Mesothelial cell of epicardium (in vitro differentiated cells): Measurements from ENCODE around the gene GORAB. TPM values are rescaled to one million over a fixed set of nuclear protein-coding genes. Genes with fewer than 3 reads are reported as not detected.

Experiments
- DNase-seq, 2 experiments: peaks; one replicate each; pipeline ENCODE4 v3.0.0; 2021; ENCODE audit warnings: low spot score in 2 of 2; ENCODE audit not compliant: unreplicated experiment in 2 of 2
- H3K27ac Mint-ChIP-seq: 2 replicates; pipeline ENCODE4 v1.8.0; 2021; ENCODE audit warnings: mixed read lengths
- H3K27me3 Mint-ChIP-seq: 2 replicates; pipeline ENCODE4 v1.8.0; 2021; ENCODE audit warnings: low read depth, mixed read lengths
- H3K36me3 Mint-ChIP-seq: 2 replicates; pipeline ENCODE4 v1.8.0; 2021; ENCODE audit warnings: mixed read lengths
- H3K4me1 Mint-ChIP-seq: 2 replicates; pipeline ENCODE4 v1.8.0; 2021; ENCODE audit warnings: mixed read lengths
- H3K4me3 Mint-ChIP-seq: 2 replicates; pipeline ENCODE4 v1.8.0; 2021; ENCODE audit warnings: mild to moderate bottlenecking, moderate library complexity, mixed read lengths
- H3K9me3 Mint-ChIP-seq: 2 replicates; pipeline ENCODE4 v1.8.0; 2021; ENCODE audit warnings: mixed read lengths
- total RNA-seq: library from RNA; stranded (reverse); gene quantifications from 3 replicates; pipeline ENCODE4 v1.2.1, GENCODE V29; 2021
- TF ChIP-seq, protein P1 (sequence below): fragments of 200-600 bp; sonication (generic); IDR thresholded peaks from one replicate; pipeline ENCODE4 v1.5.0; 2021; ENCODE audit warnings: antibody characterized with exemption; ENCODE audit not compliant: unreplicated experiment

GORAB gene
- total RNA-seq, 1 donor from 2014 or later = 15.7 TPM

DNA sequence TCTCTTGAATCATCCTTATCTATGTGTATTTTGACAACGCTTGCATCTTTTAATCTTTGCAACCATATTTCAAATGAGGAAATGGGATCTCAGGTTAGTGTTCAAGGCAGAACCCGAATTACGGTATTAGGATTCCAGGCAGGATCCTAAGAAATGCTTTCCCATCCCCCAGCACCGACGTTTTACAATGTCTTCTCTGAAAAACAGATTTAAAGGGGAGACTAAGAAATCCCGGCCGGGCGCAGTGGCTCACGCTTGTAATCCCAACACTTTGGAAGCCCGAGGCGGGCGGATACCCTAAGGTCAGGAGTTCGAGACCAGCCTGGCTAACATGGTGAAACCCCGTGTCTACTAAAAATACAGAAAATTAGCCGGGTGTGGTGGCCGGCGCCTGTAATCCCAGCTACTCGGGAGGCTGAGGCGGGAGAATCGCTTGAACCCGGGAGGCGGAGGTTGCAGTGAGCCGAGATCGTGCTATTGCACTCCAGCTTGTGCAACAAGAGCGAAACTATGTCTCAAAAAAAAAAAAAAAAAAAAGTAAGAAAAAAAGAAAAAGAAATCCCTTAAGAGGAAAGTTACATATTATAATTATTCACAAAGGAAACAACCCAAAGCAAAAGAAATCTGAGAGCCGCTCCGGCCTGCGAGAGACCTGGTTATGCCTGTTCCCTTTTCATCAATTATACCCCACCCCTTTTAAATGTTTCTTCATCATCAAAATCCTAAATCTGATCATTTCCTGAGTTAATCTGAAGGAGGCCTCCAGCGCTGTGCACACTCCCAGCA, 801 bp upstream of the GORAB start:
- Mint-ChIP-seq H3K27ac (no peak overlapping the region), H3K9me3 (no peaks in the 10 kb centered on the region), H3K36me3 (no peaks in the 10 kb centered on the region), H3K4me1 (no peaks in the 10 kb centered on the region), H3K4me3 (no peak overlapping the region), H3K27me3 (peaks cover 2% of the 10 kb centered on the region)
- DNase-seq = no peak
- TF ChIP-seq, protein P1, sequence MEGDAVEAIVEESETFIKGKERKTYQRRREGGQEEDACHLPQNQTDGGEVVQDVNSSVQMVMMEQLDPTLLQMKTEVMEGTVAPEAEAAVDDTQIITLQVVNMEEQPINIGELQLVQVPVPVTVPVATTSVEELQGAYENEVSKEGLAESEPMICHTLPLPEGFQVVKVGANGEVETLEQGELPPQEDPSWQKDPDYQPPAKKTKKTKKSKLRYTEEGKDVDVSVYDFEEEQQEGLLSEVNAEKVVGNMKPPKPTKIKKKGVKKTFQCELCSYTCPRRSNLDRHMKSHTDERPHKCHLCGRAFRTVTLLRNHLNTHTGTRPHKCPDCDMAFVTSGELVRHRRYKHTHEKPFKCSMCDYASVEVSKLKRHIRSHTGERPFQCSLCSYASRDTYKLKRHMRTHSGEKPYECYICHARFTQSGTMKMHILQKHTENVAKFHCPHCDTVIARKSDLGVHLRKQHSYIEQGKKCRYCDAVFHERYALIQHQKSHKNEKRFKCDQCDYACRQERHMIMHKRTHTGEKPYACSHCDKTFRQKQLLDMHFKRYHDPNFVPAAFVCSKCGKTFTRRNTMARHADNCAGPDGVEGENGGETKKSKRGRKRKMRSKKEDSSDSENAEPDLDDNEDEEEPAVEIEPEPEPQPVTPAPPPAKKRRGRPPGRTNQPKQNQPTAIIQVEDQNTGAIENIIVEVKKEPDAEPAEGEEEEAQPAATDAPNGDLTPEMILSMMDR = no peak

DNA sequence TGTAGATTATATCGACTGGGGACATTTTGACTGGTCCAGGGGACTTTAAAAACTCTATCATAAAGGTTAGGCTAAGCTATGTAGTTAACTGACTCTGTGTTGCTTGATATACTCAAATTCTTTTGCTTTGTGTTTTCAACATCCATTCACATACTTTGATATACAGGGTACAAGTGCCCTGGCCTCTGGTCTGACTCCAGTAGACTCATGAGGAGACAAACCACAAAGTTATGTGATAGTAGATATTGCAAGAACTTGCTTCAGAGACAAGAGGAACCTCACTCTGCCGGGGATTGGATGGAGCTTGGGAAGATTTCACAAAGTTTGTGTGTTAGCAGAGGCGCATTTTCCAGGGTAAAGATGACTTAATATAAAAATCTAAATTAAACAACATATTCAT, 1.3 kb downstream of the GORAB start:
- Mint-ChIP-seq H3K4me3 (no peak overlapping the region), H3K27ac (no peak overlapping the region), H3K36me3 (no peaks in the 10 kb centered on the region), H3K27me3 (no peaks in the 10 kb centered on the region), H3K4me1 (peaks cover 1% of the 10 kb centered on the region), H3K9me3 (no peaks in the 10 kb centered on the region)
- TF ChIP-seq, protein P1 = no peak
- DNase-seq = no peak

DNA sequence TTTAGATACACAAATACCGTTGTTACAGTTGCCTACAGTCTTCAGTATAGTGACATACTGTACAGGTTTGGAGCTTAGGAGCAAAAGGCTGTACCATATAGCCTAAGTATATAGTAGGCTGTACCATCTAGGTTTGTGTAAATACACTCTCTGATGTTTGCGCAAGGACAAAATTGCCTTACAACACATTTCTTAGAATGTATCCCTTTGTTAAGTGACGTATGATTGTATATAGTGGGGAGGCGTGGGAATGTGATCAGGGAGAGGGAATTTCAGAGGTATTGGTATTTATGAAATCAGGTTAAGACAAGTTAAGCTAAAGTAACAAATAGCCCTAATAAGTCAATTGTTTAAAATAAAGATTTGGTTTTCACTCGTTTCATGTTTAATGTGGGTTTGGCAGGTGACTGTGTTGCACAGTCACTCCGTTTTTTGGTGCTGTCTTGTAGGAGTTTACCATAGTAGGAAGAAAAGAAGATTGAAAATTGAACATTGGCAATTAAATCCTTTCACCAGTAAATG, 2.7 kb downstream of the GORAB start:
- Mint-ChIP-seq H3K4me3 (no peak overlapping the region), H3K27me3 (no peaks in the 10 kb centered on the region), H3K36me3 (peaks cover 11% of the 10 kb centered on the region), H3K27ac (no peak overlapping the region), H3K4me1 (peaks cover 1% of the 10 kb centered on the region), H3K9me3 (no peaks in the 10 kb centered on the region)
- TF ChIP-seq, protein P1 = no peak
- DNase-seq = no peak

DNA sequence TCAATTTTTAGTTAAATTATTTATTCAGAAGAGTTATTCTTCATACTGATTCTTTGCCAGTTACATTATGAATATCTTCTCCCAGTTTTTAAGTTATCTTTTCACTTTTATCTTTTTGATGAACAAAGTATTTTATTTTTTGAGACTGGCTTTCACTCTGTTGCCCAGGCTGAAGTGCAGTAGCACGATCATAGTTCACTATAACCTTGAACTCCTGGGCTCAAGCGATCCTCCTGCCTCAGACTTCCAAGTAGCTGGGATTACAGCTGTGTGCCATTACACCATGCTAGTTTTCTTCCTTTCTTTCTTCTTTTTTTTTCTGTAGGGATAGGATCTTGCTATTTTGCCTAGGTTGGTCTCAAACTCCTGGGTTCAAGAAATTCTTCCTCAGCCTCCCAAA, 3.5 kb downstream of the GORAB start:
- Mint-ChIP-seq H3K27ac (no peak overlapping the region), H3K9me3 (no peaks in the 10 kb centered on the region), H3K36me3 (peaks cover 18% of the 10 kb centered on the region), H3K27me3 (no peaks in the 10 kb centered on the region), H3K4me3 (no peak overlapping the region), H3K4me1 (peaks cover 1% of the 10 kb centered on the region)
- TF ChIP-seq, protein P1 = no peak
- no peak for DNase-seq

DNA sequence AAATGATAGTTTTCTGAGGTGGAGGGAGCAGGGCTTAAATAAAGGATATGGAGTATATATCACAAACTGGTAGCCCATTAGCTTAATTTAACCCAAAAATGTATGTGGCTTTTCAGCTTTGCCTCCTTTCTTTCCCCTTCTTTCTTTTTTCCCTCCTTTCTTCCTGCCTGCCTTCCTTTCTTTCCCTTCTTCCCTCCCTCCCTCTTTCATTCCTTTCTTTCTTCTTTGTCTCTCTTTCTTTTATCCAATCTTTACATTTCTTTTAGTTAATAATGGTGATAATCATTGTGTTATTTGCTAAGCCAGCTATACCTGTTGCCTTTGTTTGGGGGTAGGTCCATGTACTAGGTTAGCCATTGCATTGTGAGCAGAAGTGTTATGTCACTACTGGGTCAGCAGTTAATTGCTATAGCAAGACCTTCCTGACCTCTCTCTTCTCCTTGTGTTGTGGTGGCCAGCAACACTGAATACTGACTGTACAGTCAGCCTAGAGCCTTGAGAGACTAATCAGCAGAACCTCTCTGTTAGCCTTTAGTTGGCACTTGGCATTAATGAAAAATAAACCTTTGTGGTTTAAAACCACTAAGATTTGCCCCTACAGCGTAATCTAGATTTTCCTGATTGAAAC, 5.1 kb downstream of the GORAB start:
- H3K9me3 Mint-ChIP-seq = no peaks in the 10 kb centered on the region
- no peak for DNase-seq
- peaks cover 28% of the 10 kb centered on the region for H3K36me3 Mint-ChIP-seq
- H3K27ac Mint-ChIP-seq = no peak overlapping the region
- TF ChIP-seq, protein P1 = no peak
- H3K4me3 Mint-ChIP-seq = no peak overlapping the region
- peaks cover 1% of the 10 kb centered on the region for H3K4me1 Mint-ChIP-seq
- H3K27me3 Mint-ChIP-seq = no peaks in the 10 kb centered on the region
